NB4 (cell line): ENCODE measurements around the gene GULP1.

Source experiments
- POLR2A ChIP-seq: IDR thresholded peaks from 2 replicates; pipeline ENCODE4 v1.6.1; 2011; ENCODE audit warnings: mild to moderate bottlenecking; ENCODE audit not compliant: insufficient read length; ENCODE audit errors: extremely low read depth
- TF ChIP-seq, protein P1 (sequence below): IDR thresholded peaks from one replicate; pipeline ENCODE4 v1.5.1; 2012; ENCODE audit warnings: low read depth, low read length
- TF ChIP-seq, protein P2 (sequence below): IDR thresholded peaks from 2 replicates; pipeline ENCODE4 v1.6.1; 2011; ENCODE audit warnings: low read depth, low read length

DNA sequence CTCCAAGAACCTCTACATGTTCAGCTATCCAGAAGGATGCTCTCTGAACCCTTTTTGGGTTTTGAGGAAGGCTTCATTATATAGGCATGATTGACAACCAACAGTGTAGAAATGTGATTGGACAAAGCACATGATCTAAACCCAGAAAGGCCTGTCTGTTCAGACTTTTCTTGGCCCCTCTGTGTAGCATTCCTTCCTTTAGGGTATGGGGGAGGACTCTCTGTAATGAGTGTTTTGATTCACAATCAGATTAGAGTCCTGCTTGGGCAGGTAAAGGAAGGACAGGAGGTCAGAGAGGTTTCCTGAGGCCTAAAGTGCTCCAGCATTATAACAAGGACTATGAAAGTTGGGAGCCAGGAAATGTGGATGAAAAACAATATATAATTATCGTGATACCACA lies 13.6 kb downstream of the GULP1 start:
- TF ChIP-seq, protein P1, sequence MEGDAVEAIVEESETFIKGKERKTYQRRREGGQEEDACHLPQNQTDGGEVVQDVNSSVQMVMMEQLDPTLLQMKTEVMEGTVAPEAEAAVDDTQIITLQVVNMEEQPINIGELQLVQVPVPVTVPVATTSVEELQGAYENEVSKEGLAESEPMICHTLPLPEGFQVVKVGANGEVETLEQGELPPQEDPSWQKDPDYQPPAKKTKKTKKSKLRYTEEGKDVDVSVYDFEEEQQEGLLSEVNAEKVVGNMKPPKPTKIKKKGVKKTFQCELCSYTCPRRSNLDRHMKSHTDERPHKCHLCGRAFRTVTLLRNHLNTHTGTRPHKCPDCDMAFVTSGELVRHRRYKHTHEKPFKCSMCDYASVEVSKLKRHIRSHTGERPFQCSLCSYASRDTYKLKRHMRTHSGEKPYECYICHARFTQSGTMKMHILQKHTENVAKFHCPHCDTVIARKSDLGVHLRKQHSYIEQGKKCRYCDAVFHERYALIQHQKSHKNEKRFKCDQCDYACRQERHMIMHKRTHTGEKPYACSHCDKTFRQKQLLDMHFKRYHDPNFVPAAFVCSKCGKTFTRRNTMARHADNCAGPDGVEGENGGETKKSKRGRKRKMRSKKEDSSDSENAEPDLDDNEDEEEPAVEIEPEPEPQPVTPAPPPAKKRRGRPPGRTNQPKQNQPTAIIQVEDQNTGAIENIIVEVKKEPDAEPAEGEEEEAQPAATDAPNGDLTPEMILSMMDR: no peak
- no peak for TF ChIP-seq POLR2A
- TF ChIP-seq, protein P2, sequence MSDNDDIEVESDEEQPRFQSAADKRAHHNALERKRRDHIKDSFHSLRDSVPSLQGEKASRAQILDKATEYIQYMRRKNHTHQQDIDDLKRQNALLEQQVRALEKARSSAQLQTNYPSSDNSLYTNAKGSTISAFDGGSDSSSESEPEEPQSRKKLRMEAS: no peak
